Measurements from ENCODE around the gene MREG. TPM values are rescaled to one million over a fixed set of nuclear protein-coding genes. Genes with fewer than 3 reads are reported as not detected.

The MREG gene
- total RNA-seq, 3 donors from 2014 or later (not counting 1 experiment from before 2014, with no cell fraction given), result 4.0 to 9.8 (median 6.8) TPM

DNA sequence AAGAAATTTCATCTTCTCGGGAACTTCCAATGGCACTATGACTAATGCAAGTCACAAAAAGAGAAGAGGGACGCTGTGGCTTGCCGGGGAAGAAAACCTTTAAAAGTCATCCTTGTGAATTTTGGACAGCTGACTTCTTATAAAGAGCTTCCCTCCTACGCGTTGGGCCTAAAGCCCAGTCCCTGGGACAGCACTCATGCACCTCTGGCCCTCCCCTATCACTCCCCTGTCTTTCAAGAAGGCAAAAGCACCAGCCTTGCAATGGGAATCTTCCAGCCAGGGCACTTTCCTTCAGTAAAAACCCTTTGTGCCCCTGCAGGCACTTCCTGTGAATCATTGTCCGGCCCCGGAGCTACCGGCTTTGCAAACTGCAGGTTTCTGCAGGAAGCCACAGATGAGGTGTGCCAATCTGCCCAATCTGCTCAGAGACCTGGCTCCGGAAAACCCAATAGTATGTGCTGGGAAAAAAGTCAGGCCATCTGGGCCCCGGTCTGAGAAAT lies 7.1 kb downstream of the MREG start:
- TF ChIP-seq, protein P1, sequence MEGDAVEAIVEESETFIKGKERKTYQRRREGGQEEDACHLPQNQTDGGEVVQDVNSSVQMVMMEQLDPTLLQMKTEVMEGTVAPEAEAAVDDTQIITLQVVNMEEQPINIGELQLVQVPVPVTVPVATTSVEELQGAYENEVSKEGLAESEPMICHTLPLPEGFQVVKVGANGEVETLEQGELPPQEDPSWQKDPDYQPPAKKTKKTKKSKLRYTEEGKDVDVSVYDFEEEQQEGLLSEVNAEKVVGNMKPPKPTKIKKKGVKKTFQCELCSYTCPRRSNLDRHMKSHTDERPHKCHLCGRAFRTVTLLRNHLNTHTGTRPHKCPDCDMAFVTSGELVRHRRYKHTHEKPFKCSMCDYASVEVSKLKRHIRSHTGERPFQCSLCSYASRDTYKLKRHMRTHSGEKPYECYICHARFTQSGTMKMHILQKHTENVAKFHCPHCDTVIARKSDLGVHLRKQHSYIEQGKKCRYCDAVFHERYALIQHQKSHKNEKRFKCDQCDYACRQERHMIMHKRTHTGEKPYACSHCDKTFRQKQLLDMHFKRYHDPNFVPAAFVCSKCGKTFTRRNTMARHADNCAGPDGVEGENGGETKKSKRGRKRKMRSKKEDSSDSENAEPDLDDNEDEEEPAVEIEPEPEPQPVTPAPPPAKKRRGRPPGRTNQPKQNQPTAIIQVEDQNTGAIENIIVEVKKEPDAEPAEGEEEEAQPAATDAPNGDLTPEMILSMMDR (IDR thresholded peaks at IDR 0.05), result no peak
- H3K27me3 ChIP-seq (ENCODE audit: control insufficient read depth, insufficient read depth, low read length), result no peaks in the 10 kb centered on the region
- ATAC-seq (peak; percentile 53 to 74 (median 55)), DNase-seq (peak; percentile 28 to 45)
- H3K4me1 ChIP-seq (ENCODE audit: control insufficient read depth, insufficient read depth, low read length), result peaks cover 29% of the 10 kb centered on the region
- WGBS (ENCODE audit: insufficient coverage), result 4% methylated on average over 10 of the region's 10 CpGs
- H3K36me3 ChIP-seq (ENCODE audit: control insufficient read depth, insufficient read depth, low read length), result no peaks in the 10 kb centered on the region
- Mint-ChIP-seq H3K27me3 (ENCODE audit: low read depth in 2 of 2) (no peaks in the 10 kb centered on the region), H3K4me1 (peaks cover 41 to 43% of the 10 kb centered on the region in 2 donors), H3K9me3 (no peaks in the 10 kb centered on the region), H3K4me3 (no peak overlapping the region), H3K27ac (peak overlapping the region; percentile 43 to 59), H3K36me3 (no peaks in the 10 kb centered on the region)
- H3K9me3 ChIP-seq (ENCODE audit: control insufficient read depth, insufficient read depth, low read length), result no peaks in the 10 kb centered on the region
- intact Hi-C loops (cut with micrococcal nuclease), result no loop called here
- H3K27ac ChIP-seq (ENCODE audit: low read length), result no peak overlapping the region
- H3K4me3 ChIP-seq (ENCODE audit: low read length), result no peak overlapping the region

GRCh38 chr2:216004697-216005283 lies 8.6 kb downstream of the MREG start:
- DNase-seq, result no peak
- no peak for ATAC-seq
- peak overlapping the region in 1 of 2 donors; percentile 61 for H3K27ac Mint-ChIP-seq
- H3K36me3 Mint-ChIP-seq, result no peaks in the 10 kb centered on the region
- 86% methylated on average over 3 of the region's 3 CpGs for WGBS (ENCODE audit: insufficient coverage)
- peaks cover 41 to 43% of the 10 kb centered on the region in 2 donors for H3K4me1 Mint-ChIP-seq
- H3K36me3 ChIP-seq (ENCODE audit: control insufficient read depth, insufficient read depth, low read length), result no peaks in the 10 kb centered on the region
- H3K9me3 ChIP-seq (ENCODE audit: control insufficient read depth, insufficient read depth, low read length), result no peaks in the 10 kb centered on the region
- H3K4me1 ChIP-seq (ENCODE audit: control insufficient read depth, insufficient read depth, low read length), result peaks cover 29% of the 10 kb centered on the region
- TF ChIP-seq, protein P1 (IDR thresholded peaks at IDR 0.05), result no peak
- H3K27ac ChIP-seq (ENCODE audit: low read length), result no peak overlapping the region
- H3K27me3 ChIP-seq (ENCODE audit: control insufficient read depth, insufficient read depth, low read length), result no peaks in the 10 kb centered on the region
- no peak overlapping the region for H3K4me3 ChIP-seq (ENCODE audit: low read length)
- intact Hi-C loops (cut with micrococcal nuclease), result no loop called here
- no peaks in the 10 kb centered on the region for H3K9me3 Mint-ChIP-seq
- H3K27me3 Mint-ChIP-seq (ENCODE audit: low read depth in 2 of 2), result no peaks in the 10 kb centered on the region
- no peak overlapping the region for H3K4me3 Mint-ChIP-seq

DNA sequence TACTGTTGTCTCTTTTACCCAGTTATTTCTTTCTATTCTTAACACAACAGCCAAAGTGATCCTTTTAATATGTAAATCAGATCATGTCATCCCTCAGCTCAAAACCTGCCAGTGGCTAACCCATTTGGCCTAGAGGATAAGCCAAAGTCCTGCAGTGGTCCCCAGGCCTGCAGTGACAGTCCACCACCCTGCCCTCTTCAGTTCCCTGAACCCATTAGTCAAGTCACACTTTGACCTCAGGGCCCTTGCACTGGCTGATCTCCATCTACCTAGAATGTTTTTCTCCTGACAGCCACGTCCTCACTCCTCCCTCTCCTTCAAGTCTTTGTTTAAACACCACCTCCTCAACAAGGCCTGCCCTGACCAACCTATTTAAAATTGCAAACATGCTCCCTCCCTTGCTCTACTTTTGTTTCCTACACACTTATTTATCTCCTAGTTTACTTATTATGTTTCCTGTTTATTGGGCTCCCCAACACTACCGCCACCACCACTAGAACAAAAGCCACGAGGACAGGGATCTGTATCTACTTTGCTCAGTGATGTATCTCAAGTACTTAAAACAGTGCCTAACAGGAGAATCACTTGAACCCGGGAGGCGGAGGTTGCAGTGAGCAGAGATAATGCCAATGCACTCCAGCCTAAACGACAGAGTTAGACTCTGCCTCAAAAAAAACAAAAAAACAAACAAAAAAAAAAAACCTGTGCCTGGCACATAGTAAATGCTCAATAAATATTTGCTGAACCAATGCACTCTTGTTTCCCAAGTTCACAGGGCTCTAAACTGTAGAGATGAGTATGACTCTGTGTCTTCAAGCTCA lies 9.3 kb downstream of the MREG start:
- Histone ChIP-seq H3K4me3 (ENCODE audit: low read length) (no peak overlapping the region), H3K4me1 (ENCODE audit: control insufficient read depth, insufficient read depth, low read length) (peaks cover 29% of the 10 kb centered on the region), H3K36me3 (ENCODE audit: control insufficient read depth, insufficient read depth, low read length) (no peaks in the 10 kb centered on the region), H3K9me3 (ENCODE audit: control insufficient read depth, insufficient read depth, low read length) (no peaks in the 10 kb centered on the region), H3K27me3 (ENCODE audit: control insufficient read depth, insufficient read depth, low read length) (no peaks in the 10 kb centered on the region), H3K27ac (ENCODE audit: low read length) (no peak overlapping the region)
- peak overlapping the region in 1 of 2 donors; percentile 61 for H3K27ac Mint-ChIP-seq
- no peak overlapping the region for H3K4me3 Mint-ChIP-seq
- peaks cover 41 to 43% of the 10 kb centered on the region in 2 donors for H3K4me1 Mint-ChIP-seq
- DNase-seq (no peak), ATAC-seq (no peak)
- no peaks in the 10 kb centered on the region for H3K36me3 Mint-ChIP-seq
- no peaks in the 10 kb centered on the region for H3K9me3 Mint-ChIP-seq
- H3K27me3 Mint-ChIP-seq (ENCODE audit: low read depth in 2 of 2), result no peaks in the 10 kb centered on the region
- 58% methylated on average over 6 of the region's 6 CpGs for WGBS (ENCODE audit: insufficient coverage)
- intact Hi-C loops (cut with micrococcal nuclease), result no loop called here
- TF ChIP-seq, protein P1 (IDR thresholded peaks at IDR 0.05), result no peak
